LNCaP clone FGC (cell line): ENCODE results near the gene RACK1.
"Not testable (repeated sequence)": the region's sequence is repeated elsewhere in the genome, so short reads cannot be mapped to it uniquely, and the experiment has no call there.

ENCODE experiments used
- DNase-seq: peaks from one replicate; pipeline ENCODE4 v3.0.0-alpha.2; 2011; ENCODE audit warnings: low read depth
- H3K4me3 ChIP-seq: 2 replicates; pipeline ENCODE4 v1.5.1; 2011; ENCODE audit warnings: mild to moderate bottlenecking, low read depth, low read length, control low read depth
- TF ChIP-seq, protein P1 (sequence below): IDR thresholded peaks from 2 replicates; pipeline ENCODE4 v1.5.1; 2012; ENCODE audit warnings: mild to moderate bottlenecking; ENCODE audit not compliant: control insufficient read depth, insufficient read depth; ENCODE audit errors: extremely low read depth

The RACK1 gene

GRCh38 chr5:181281077-181281983 is 37.6 kb upstream of the RACK1 start:
- no peak for DNase-seq
- TF ChIP-seq, protein P1, sequence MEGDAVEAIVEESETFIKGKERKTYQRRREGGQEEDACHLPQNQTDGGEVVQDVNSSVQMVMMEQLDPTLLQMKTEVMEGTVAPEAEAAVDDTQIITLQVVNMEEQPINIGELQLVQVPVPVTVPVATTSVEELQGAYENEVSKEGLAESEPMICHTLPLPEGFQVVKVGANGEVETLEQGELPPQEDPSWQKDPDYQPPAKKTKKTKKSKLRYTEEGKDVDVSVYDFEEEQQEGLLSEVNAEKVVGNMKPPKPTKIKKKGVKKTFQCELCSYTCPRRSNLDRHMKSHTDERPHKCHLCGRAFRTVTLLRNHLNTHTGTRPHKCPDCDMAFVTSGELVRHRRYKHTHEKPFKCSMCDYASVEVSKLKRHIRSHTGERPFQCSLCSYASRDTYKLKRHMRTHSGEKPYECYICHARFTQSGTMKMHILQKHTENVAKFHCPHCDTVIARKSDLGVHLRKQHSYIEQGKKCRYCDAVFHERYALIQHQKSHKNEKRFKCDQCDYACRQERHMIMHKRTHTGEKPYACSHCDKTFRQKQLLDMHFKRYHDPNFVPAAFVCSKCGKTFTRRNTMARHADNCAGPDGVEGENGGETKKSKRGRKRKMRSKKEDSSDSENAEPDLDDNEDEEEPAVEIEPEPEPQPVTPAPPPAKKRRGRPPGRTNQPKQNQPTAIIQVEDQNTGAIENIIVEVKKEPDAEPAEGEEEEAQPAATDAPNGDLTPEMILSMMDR = no peak
- H3K4me3 ChIP-seq = no peak overlapping the region

GRCh38 chr5:181280251-181280762 is 36.6 kb upstream of the RACK1 start:
- TF ChIP-seq, protein P1 = no peak
- no peak for DNase-seq
- no peak overlapping the region for H3K4me3 ChIP-seq

GRCh38 chr5:181273433-181273744 is 29.7 kb upstream of the RACK1 start:
- H3K4me3 ChIP-seq, DNase-seq: not testable (repeated sequence)

GRCh38 chr5:181271081-181271480 is 27.4 kb upstream of the RACK1 start:
- TF ChIP-seq, protein P1 = no peak
- no peak for DNase-seq
- H3K4me3 ChIP-seq = no peak overlapping the region

DNA sequence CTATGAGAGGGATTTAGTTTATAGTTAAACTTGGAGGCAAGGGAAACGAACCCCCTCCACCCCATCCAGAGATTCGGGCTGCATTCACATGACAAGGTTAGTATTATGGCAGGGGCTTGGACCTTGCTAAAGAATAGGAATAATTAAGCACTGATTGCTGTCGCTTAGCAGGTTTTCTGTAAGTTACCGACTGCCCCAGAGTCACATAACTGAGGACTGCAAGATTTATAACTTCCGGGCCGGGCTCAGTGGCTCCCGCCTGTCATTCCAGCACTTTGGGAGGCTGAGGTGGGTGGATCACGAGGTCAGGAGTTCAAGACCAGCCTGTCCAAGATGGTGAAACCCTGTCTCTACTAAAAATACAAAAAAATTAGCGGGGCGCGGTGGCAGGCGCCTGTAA is 24.2 kb upstream of the RACK1 start:
- not testable (repeated sequence) for DNase-seq, H3K4me3 ChIP-seq

DNA sequence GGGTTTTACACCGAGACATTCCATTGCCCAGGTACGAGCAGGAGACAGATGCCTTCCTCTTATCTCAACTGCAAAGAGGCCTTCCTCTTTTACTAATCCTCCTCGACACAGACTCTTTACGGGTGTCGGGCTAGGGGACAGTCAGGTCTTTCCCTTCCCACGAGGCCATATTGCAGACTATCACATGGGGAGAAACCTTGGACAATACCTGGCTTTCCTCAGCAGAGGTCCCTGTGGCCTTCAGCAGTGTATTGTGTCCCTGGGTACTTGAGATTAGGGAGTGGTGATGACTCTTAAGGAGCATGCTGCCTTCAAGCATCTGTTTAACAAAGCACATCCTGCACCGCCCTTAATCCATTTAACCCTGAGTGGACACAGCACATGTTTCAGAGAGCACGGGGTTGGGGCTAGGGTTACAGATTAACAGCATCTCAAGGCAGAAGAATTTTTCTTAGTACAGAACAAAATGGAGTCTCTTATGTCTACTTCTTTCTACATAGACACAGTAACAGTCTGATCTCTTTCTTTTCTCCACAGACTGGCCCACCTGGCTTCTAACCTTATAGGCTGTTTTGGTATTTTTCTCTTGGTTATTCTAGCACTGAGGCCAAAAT is 23.7 kb upstream of the RACK1 start:
- not testable (repeated sequence) for H3K4me3 ChIP-seq, DNase-seq

GRCh38 chr5:181265092-181265671 is 21.5 kb upstream of the RACK1 start:
- TF ChIP-seq, protein P1 = no peak
- DNase-seq = no peak
- H3K4me3 ChIP-seq = no peak overlapping the region

DNA sequence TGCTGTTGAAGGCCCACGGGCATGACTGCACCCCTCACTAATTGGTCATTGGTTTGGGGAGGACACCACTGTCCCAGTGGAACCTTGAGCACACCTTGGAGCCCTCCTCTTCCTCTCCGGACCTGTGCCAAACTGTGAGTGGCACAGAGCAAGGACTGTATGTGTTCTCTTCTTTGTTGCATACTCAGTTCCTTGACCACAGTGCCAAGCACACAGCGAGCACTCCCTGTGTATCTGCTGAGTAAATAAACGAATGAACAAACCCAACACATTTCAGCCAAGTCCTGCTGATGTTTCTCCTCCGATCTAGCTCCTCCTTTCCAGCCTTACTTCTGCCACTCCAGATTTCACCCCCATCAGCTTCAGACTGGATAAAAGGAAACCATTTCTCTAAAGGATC is 19.9 kb upstream of the RACK1 start:
- H3K4me3 ChIP-seq = no peak overlapping the region
- TF ChIP-seq, protein P1 = no peak
- peak; percentile 94 for DNase-seq
